ENCODE results near the gene EDAR.

The EDAR gene

DNA sequence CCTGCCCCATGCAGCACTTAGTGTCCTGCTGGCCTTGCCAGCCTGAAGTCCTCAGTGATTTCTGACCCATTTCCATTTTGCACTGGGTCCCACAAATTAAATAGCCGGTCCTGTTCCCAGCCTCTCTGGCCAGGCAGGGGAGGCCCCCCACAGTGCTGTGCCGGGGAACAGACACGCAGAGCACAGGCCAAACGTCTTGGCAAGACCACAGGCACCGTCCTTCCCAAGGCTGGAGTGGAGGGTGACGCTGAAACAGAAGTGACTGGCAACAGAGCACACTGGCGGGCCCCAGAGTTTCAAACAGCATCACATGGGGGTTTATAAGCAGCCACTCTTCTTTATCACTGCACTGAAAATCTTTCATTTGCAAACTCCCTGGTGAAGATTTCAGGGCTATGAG is 52.2 kb downstream of the EDAR start:
- Histone ChIP-seq H3K4me3 (ENCODE audit: low read depth, low read length) (no peak overlapping the region), H3K79me2 (no peaks in the 10 kb centered on the region), H3K4me1 (no peaks in the 10 kb centered on the region), H3K4me2 (ENCODE audit: low read length) (no peak overlapping the region), H3K36me3 (ENCODE audit: control insufficient read depth, insufficient read depth, low read length) (no peaks in the 10 kb centered on the region), H2AFZ (no peak overlapping the region), H3K27me3 (ENCODE audit: control insufficient read depth, insufficient read depth, low read length) (no peaks in the 10 kb centered on the region), H3K27ac (no peak overlapping the region), H3K9ac (no peak overlapping the region), H3K9me3 (ENCODE audit: control insufficient read depth, low read length) (no peaks in the 10 kb centered on the region)
- TF ChIP-seq, protein P1, sequence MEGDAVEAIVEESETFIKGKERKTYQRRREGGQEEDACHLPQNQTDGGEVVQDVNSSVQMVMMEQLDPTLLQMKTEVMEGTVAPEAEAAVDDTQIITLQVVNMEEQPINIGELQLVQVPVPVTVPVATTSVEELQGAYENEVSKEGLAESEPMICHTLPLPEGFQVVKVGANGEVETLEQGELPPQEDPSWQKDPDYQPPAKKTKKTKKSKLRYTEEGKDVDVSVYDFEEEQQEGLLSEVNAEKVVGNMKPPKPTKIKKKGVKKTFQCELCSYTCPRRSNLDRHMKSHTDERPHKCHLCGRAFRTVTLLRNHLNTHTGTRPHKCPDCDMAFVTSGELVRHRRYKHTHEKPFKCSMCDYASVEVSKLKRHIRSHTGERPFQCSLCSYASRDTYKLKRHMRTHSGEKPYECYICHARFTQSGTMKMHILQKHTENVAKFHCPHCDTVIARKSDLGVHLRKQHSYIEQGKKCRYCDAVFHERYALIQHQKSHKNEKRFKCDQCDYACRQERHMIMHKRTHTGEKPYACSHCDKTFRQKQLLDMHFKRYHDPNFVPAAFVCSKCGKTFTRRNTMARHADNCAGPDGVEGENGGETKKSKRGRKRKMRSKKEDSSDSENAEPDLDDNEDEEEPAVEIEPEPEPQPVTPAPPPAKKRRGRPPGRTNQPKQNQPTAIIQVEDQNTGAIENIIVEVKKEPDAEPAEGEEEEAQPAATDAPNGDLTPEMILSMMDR (IDR thresholded peaks at IDR 0.05) = no peak

DNA sequence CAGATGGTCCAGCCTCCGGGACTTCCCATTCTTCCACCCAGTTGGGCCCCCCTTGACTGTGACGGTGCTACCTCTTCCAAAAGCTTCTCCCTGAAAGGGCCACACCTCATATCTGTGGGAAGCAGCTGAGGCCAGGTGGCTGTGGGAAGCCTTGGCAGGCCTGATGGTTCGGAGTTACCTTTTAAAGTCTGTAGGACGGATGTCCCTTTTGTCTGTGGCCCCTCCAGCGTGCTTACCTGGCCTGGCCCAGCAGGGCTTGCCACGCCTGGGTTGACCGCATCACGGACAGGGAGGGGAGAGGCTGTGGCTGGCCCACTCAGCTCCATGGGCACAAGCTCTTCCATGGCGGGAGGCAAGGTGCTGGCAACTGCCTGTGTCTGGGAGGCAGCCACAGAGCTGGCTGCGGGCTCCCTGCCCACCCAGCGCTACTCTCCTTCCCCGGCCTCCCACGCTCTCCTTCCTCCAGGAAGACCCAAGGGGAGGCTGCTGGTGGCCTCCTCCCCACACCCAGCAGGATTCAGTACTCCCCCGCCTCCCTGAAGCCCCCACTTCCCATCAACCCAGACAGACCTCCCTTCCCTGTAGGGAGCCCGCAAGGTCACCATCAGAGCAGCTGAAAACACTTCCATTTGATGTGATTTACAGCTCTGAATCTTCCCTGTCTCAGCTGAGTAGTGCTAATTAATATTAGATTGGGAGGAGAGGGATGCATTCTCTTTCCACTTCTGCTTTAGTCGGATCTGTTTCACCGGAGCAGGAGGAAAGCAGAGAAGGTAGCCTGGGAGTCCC is 52.8 kb downstream of the EDAR start:
- no peaks in the 10 kb centered on the region for H3K4me1 ChIP-seq
- TF ChIP-seq, protein P1 (IDR thresholded peaks at IDR 0.05) = no peak
- no peak overlapping the region for H3K4me3 ChIP-seq (ENCODE audit: low read depth, low read length)
- H3K4me2 ChIP-seq (ENCODE audit: low read length) = no peak overlapping the region
- H2AFZ ChIP-seq = no peak overlapping the region
- no peak overlapping the region for H3K9ac ChIP-seq
- no peaks in the 10 kb centered on the region for H3K36me3 ChIP-seq (ENCODE audit: control insufficient read depth, insufficient read depth, low read length)
- no peaks in the 10 kb centered on the region for H3K79me2 ChIP-seq
- H3K27me3 ChIP-seq (ENCODE audit: control insufficient read depth, insufficient read depth, low read length) = no peaks in the 10 kb centered on the region
- no peaks in the 10 kb centered on the region for H3K9me3 ChIP-seq (ENCODE audit: control insufficient read depth, low read length)
- H3K27ac ChIP-seq = no peak overlapping the region

DNA sequence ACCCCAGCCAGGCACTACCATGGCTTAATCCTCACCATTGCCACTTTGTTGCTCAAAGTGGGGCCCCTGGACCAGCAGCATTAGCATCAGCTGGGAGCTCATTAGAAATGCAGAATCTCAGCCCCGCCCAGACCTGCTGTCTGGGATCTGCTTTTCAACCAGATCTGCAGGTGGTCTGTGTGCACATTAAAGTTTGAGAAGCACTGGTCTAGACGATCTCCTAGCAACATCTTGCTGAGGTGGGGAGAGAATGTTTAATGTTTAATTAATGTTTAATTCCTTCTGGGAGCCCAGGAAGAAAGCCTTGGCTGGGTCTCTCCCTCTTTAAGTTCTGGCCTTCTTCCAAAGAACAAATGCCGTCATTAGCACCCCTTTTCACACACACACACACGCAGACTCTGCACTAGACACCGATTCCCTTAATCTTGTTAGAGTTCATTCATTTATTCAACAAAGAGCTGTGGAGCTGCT is 53.7 kb downstream of the EDAR start:
- no peak overlapping the region for H3K27ac ChIP-seq
- no peaks in the 10 kb centered on the region for H3K9me3 ChIP-seq (ENCODE audit: control insufficient read depth, low read length)

DNA sequence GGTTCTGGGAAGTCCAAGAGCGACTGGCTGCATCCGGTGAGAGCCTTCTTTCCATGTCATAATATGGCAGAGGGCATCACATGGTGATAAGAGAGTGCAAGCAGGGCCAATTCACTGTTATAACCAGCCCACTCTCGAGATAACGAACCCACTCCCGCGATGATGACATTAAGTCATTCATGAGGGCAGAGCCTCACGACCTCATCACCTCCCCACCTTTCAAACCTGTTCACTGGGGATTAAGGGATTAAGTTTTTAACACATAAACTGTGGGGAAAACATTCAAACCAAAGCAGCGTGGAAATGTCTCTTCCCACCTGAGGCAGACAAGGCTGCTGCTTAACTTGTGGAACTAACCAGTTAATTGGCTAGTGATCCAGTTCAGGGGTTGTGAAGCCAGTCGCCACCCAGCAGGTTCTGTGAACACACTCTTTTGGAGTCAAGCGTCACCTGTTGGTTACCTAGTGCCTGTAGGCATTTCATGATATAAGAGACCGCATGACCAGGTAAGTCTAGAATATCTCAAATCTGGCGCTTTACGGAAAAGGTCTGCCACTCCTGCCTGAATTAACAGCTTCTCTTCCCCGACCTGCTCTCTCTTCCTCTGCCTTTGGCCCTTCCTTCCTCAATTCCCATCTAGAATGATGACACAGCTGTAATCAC is 54.3 kb downstream of the EDAR start:
- H3K27ac ChIP-seq = no peak overlapping the region
- H3K36me3 ChIP-seq (ENCODE audit: control insufficient read depth, insufficient read depth, low read length) = no peaks in the 10 kb centered on the region
- no peaks in the 10 kb centered on the region for H3K9me3 ChIP-seq (ENCODE audit: control insufficient read depth, low read length)
- H2AFZ ChIP-seq = no peak overlapping the region
- no peaks in the 10 kb centered on the region for H3K27me3 ChIP-seq (ENCODE audit: control insufficient read depth, insufficient read depth, low read length)
- TF ChIP-seq, protein P1 (IDR thresholded peaks at IDR 0.05) = no peak
- H3K79me2 ChIP-seq = no peaks in the 10 kb centered on the region
- H3K4me1 ChIP-seq = no peaks in the 10 kb centered on the region
- H3K4me3 ChIP-seq (ENCODE audit: low read depth, low read length) = no peak overlapping the region
- H3K9ac ChIP-seq = no peak overlapping the region
- no peak overlapping the region for H3K4me2 ChIP-seq (ENCODE audit: low read length)

More for the DNA sequence above, 53.7 kb downstream of the EDAR start:
- H3K27me3 ChIP-seq (ENCODE audit: control insufficient read depth, insufficient read depth, low read length) = no peaks in the 10 kb centered on the region
- H3K4me1 ChIP-seq = no peaks in the 10 kb centered on the region
- H3K9ac ChIP-seq = no peak overlapping the region
- H3K4me3 ChIP-seq (ENCODE audit: low read depth, low read length) = no peak overlapping the region
- no peak overlapping the region for H3K4me2 ChIP-seq (ENCODE audit: low read length)
- H3K79me2 ChIP-seq = no peaks in the 10 kb centered on the region
- TF ChIP-seq, protein P1 (IDR thresholded peaks at IDR 0.05) = no peak
- H2AFZ ChIP-seq = no peak overlapping the region
- H3K36me3 ChIP-seq (ENCODE audit: control insufficient read depth, insufficient read depth, low read length) = no peaks in the 10 kb centered on the region

All from parathyroid adenoma (tissue), 2 donors.